Measurements from ENCODE around the gene RPA3.

DNA sequence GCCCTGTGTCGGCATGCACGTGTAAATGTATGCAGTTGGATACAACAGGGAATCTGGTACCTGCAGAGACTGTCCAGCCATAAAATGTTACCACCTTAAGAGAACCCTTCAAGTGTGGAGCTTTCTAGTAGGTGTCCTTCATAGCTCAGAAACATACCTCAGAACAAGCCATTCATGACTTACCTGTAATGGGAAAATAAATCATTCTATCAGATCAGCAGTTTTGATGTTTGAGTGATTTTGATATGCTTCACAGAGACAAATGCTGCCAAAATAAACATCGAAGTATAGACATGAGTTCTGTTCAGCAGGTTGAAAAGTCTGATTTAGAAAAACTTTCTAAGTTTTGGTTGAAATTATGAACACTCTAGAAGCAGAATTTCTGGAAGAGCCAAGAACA is 111.4 kb downstream of the RPA3 start:
- TF ChIP-seq, protein P1, sequence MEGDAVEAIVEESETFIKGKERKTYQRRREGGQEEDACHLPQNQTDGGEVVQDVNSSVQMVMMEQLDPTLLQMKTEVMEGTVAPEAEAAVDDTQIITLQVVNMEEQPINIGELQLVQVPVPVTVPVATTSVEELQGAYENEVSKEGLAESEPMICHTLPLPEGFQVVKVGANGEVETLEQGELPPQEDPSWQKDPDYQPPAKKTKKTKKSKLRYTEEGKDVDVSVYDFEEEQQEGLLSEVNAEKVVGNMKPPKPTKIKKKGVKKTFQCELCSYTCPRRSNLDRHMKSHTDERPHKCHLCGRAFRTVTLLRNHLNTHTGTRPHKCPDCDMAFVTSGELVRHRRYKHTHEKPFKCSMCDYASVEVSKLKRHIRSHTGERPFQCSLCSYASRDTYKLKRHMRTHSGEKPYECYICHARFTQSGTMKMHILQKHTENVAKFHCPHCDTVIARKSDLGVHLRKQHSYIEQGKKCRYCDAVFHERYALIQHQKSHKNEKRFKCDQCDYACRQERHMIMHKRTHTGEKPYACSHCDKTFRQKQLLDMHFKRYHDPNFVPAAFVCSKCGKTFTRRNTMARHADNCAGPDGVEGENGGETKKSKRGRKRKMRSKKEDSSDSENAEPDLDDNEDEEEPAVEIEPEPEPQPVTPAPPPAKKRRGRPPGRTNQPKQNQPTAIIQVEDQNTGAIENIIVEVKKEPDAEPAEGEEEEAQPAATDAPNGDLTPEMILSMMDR (IDR thresholded peaks at IDR 0.05), result no peak
- TF ChIP-seq EP300 (IDR thresholded peaks at IDR 0.05), result no peak

All from stomach (tissue), 4 donors.